Kidney capillary endothelial cell (primary cell): Measurements from ENCODE around the gene FAM219A.
"Not testable (repeated sequence)": the region's sequence is repeated elsewhere in the genome, so short reads cannot be mapped to it uniquely, and the experiment has no call there.

Experiments
- DNase-seq: peaks from one replicate; pipeline ENCODE4 v3.0.0-alpha.2; 2018; ENCODE audit warnings: low spot score

Gene FAM219A

DNA sequence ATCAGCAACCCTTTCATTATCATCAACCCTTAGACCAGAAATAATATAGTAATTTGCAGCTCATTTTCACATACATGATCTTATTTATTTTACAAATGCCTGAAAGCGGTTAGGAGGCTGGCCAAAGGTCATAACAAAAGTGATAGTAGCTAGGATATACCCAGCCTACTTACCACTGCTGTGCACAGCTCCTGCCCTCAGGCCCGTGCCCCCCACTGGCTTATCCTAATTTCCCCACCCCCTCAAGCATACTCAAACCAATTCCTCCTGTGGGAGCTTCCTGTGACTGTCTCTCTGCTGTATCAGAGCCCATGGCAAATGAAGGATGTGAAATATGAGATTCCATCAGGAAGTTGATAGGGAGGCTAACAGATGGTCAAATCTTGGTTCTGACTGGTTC is 14.8 kb downstream of the FAM219A start:
- DNase-seq, result no peak

- DNase-seq, result no peak
Measured at GRCh38 chr9:34442770-34443169, 15.6 kb downstream of the FAM219A start.

DNA sequence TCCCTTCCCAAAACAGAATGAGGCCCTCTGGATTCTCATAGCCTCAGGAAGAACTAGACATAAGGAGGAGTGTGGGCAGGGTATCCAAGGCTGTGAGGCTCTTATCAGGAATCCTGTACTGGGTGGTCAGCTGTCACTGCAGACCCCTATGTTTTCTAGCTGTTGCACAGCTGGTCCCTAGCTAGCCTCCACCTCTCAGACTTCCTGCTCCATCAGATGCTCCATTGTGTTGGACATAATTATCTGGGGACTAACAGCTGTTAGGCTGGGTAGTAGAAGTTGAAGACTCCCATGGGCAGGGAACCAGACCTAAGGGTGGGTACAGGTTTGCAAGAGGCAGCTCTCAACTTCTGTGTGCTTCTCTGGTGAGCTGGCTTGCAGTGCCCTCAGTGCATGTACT is 18.4 kb downstream of the FAM219A start:
- no peak for DNase-seq

GRCh38 chr9:34438465-34438864 is 19.9 kb downstream of the FAM219A start:
- DNase-seq, result not testable (repeated sequence)

GRCh38 chr9:34437926-34438307 is 20.5 kb downstream of the FAM219A start:
- DNase-seq, result not testable (repeated sequence)

GRCh38 chr9:34437006-34437925 is 21.1 kb downstream of the FAM219A start:
- DNase-seq, result peak; percentile 74

GRCh38 chr9:34431667-34432066 is 26.7 kb downstream of the FAM219A start:
- DNase-seq, result no peak

DNA sequence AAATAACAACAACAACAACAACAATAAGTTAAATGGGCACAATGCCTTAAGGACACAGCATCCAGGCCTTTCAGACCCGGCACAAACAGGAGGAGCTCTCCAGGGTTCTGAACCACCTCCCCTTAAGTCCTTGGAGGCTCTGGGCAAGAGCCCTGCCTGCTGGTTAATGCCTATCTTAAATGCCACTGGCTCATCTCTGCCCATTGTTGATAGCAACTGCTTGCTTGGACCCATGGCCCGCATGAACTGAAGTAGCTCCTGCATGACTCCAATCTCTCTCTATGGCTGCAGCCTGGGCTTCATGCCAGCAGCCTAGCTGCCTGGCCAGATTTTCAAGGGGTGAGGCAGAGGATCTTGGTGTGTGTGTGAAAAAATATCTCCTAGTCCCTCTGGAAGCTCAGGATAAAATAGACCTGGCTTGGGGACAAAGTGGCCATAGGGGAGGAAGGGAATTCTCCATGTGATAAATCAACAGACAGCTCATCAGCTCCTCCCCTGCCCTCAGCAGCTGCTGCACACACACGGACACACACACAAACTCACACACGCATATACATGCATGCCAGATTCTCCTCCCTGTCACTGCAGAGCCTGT is 27.4 kb downstream of the FAM219A start:
- peak; percentile 41 for DNase-seq

DNA sequence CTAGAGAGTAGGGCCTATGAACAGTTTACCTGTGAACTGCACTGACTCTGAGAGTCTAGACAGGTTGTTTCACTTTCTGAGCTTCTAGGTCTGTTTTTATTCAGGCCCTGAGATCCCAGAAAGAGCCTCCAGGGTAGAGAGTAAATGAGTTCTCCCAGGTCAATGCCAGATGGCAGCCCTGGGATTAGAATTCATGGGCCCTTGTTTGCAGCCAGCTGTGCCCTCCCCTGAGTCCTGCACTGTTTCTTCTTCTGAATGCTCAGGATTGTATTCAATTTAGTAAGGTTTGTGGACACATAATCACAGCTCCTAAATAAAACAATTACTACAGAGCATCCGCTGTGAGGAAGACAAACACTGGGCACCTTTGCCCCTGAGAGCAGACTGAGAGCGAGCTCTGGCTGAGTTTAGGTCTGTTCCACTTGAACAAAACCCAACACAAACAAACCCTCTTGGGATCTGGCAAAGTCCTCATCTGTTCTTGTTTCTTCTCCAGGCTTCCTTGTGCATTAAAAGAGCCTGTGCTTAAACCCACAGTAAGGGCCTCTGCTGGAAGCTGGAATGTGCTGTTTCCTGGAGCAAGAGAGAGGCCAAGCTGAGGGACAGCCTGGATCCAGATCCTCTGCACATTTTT is 29.9 kb downstream of the FAM219A start:
- DNase-seq, result no peak

GRCh38 chr9:34426347-34427074 is 31.9 kb downstream of the FAM219A start:
- no peak for DNase-seq

GRCh38 chr9:34419716-34420504 is 38.5 kb downstream of the FAM219A start:
- no peak for DNase-seq

DNA sequence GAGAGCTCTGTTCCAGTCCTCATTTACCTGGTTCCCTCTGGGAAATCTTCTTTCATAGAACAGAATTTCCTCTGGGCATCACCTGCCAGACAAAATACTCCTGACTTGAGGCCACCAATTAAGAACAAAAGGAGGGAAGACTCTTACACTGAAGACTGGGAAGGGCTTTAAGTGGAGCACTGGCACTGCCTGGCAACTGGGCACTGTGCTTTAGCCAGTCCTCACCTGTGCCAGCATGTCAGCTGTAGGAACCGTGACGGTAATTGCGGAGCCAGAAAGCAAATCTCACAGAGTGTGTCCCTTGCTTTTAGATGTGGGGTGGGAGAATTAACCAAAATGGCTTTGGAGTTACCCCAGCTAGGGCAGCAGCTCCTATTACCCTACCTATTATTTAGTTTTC is 40.6 kb downstream of the FAM219A start:
- DNase-seq, result no peak

DNA sequence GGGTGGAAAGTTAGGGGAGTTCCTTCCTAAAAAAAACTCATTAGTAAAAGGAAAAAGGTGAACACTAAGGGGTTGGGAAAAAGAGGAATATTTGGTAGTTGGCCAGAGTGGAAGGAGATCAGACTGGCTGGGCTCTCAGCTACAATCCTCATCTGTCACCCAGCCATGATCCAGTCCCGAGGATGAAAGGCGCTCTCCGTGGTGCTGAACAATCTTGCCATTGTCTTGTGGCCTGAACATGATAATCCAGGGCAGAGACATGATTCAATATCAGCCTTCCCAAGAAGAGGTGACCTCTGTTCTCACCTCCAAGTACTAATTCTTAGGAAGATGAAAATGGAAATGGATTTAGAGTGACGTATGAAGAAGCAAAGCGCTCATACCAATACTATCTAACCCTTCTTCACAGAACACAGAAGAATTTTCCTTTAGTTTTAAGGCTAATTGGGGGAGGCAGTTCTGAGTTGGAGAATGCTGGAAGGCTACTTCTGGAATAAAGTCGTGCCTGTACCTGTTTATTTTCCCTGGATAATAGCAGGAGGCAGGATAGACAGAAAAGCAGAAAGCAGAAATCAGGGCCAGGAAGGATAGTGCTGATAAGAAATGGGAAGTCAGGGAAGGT is 45.0 kb downstream of the FAM219A start:
- DNase-seq, result peak; percentile 43

- no peak for DNase-seq
Measured at GRCh38 chr9:34412336-34412735, 46.0 kb downstream of the FAM219A start.

- no peak for DNase-seq
Measured at GRCh38 chr9:34409154-34409553, 49.2 kb downstream of the FAM219A start.

- no peak for DNase-seq
Measured at GRCh38 chr9:34408173-34408572, 50.2 kb downstream of the FAM219A start.

DNA sequence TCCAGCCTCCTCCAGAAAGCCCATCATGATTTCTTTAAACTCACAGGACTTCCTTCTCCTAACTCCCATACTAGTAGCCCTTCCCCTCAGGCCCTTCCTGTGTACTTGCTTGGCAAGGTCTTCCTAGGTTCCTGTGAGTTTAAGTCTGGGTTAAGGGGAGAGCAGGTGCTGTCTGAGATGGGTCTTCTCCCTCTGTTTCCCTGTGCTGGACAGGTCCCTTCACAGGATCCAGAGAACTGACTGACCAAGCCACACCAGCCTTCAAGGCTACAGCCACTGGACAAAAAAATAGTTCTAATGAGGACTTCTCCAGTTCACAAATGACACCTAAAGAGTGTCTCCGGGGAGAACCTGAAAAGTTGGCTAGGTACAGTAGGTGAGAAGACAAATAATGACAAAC is 52.2 kb downstream of the FAM219A start:
- no peak for DNase-seq

DNA sequence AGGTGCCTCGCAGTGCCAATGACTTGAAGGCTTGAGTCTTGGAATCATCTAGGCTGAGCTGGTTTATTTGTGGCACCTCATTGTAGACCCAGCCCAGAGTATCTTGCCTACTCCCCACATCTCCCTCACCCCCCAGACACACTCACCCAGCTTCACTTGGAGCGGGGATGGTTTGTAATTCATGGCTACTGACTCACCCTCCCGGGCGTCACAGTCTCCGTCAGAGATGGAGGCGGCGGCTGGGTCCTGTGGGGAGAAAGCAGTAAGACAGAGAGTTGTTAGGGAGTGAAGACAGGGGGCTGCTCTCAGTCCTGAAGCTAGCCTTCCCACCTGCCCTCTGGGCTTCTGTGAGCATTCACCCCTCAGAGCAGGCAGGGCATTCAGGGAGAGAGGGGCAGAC is 52.7 kb downstream of the FAM219A start:
- no peak for DNase-seq

DNA sequence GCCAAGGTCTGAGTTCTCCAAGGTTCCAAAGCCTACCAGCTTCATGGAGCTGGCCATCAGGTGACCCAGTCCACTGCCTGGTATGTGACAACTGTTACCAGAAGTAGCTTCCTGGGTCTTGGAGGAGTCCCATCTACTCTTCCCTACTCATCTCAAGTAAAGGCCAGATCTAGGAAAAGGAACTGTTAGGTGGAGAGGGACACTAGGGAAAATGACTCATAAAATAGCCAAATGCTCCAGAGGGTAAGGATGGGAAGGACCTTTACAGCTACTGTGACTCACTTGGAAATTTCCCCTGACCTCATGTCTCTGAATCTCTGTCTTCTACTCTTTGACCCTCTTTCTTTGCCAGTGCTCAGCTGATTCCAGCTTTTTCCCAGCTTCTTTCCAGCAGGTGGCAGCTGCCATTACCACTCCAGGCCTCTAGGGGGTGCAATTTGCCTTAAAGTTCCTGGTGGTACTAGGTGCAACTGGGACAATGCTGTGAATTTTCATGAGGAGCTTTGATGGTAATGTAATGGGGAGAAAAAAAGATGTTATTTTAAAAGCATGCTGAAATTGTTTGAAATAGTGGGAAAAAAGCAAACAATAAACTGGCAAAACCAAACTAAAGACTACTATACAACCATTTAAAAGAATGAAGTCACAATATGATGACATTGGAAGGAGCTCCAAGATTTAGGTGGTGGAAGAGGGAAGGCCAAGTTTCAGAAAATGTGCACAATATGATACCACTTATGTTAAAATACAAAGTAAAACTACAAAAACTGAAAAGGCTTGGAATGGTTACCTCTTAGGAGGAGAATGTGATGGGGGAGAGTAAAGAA is 54.6 kb downstream of the FAM219A start:
- peak; percentile 80 for DNase-seq
